Measurements from ENCODE around the gene GP9.
"Not testable (repeated sequence)": the region's sequence is repeated elsewhere in the genome, so short reads cannot be mapped to it uniquely, and the experiment has no call there.

Gene GP9

GRCh38 chr3:129070086-129070885 lies 9.7 kb downstream of the GP9 start:
- no peak for DNase-seq (ENCODE audit: low read depth in 2 of 2)

- DNase-seq (ENCODE audit: low read depth in 2 of 2): no peak
Observed at GRCh38 chr3:129077222-129077621, 16.6 kb downstream of the GP9 start.

- no peak for DNase-seq (ENCODE audit: low read depth in 2 of 2)
Observed at GRCh38 chr3:129078510-129078909, 17.9 kb downstream of the GP9 start.

- no peak for DNase-seq (ENCODE audit: low read depth in 2 of 2)
Observed at GRCh38 chr3:129081503-129081902, 20.9 kb downstream of the GP9 start.

GRCh38 chr3:129082026-129082425 lies 21.4 kb downstream of the GP9 start:
- no peak for DNase-seq (ENCODE audit: low read depth in 2 of 2)

- no peak for DNase-seq (ENCODE audit: low read depth in 2 of 2)
Observed at GRCh38 chr3:129084501-129084900, 23.9 kb downstream of the GP9 start.

- DNase-seq (ENCODE audit: low read depth in 2 of 2): no peak
Observed at GRCh38 chr3:129085165-129085715, 24.7 kb downstream of the GP9 start.

- no peak for DNase-seq (ENCODE audit: low read depth in 2 of 2)
Observed at GRCh38 chr3:129085818-129086217, 25.2 kb downstream of the GP9 start.

- no peak for DNase-seq (ENCODE audit: low read depth in 2 of 2)
Observed at GRCh38 chr3:129087138-129087702, 26.6 kb downstream of the GP9 start.

GRCh38 chr3:129087904-129088303 lies 27.3 kb downstream of the GP9 start:
- DNase-seq (ENCODE audit: low read depth in 2 of 2): not testable (repeated sequence)

- DNase-seq (ENCODE audit: low read depth in 2 of 2): not testable (repeated sequence)
Observed at GRCh38 chr3:129088312-129088711, 27.7 kb downstream of the GP9 start.

- DNase-seq (ENCODE audit: low read depth in 2 of 2): no peak
Observed at GRCh38 chr3:129095285-129095684, 34.7 kb downstream of the GP9 start.

GRCh38 chr3:129100274-129100673 lies 39.7 kb downstream of the GP9 start:
- no peak for DNase-seq (ENCODE audit: low read depth in 2 of 2)

- DNase-seq (ENCODE audit: low read depth in 2 of 2): no peak
Observed at GRCh38 chr3:129101370-129102138, 41.0 kb downstream of the GP9 start.

GRCh38 chr3:129103296-129103695 lies 42.7 kb downstream of the GP9 start:
- DNase-seq (ENCODE audit: low read depth in 2 of 2): no peak

- no peak for DNase-seq (ENCODE audit: low read depth in 2 of 2)
Observed at GRCh38 chr3:129104051-129104450, 43.5 kb downstream of the GP9 start.

- DNase-seq (ENCODE audit: low read depth in 2 of 2): no peak
Observed at GRCh38 chr3:129104498-129105079, 44.0 kb downstream of the GP9 start.

GRCh38 chr3:129105862-129106261 lies 45.3 kb downstream of the GP9 start:
- DNase-seq (ENCODE audit: low read depth in 2 of 2): no peak

- DNase-seq (ENCODE audit: low read depth in 2 of 2): no peak
Observed at GRCh38 chr3:129106320-129106719, 45.7 kb downstream of the GP9 start.

- no peak for DNase-seq (ENCODE audit: low read depth in 2 of 2)
Observed at GRCh38 chr3:129106866-129107565, 46.4 kb downstream of the GP9 start.

GRCh38 chr3:129107793-129108192 lies 47.2 kb downstream of the GP9 start:
- no peak for DNase-seq (ENCODE audit: low read depth in 2 of 2)
